Peyer's patch (tissue), 4 donors: ENCODE data around the gene NAGA. TPM values are rescaled to one million over a fixed set of nuclear protein-coding genes. Genes with fewer than 3 reads are reported as not detected.
"Not testable (repeated sequence)": the region's sequence is repeated elsewhere in the genome, so short reads cannot be mapped to it uniquely, and the experiment has no call there.

Experiments
- DNase-seq, 3 donors: peaks; one replicate each; pipeline ENCODE4 v3.0.0-alpha.2; 2017 to 2019
- H3K27ac ChIP-seq, 4 donors: fragments of 200-600 bp; sonication (generic); one replicate each; pipeline ENCODE4 v1.5.1; 2016 to 2019
- H3K27me3 ChIP-seq, 2 donors: fragments of 200-600 bp; sonication (generic); one replicate each; pipeline ENCODE4 v1.5.1; 2019
- H3K36me3 ChIP-seq, 3 donors: fragments of 200-600 bp; sonication (generic); one replicate each; pipeline ENCODE4 v1.5.1; 2016 to 2019
- H3K4me1 ChIP-seq, 4 donors: fragments of 200-600 bp; sonication (generic); one replicate each; pipeline ENCODE4 v1.5.1; 2016 to 2019
- H3K4me3 ChIP-seq, 4 donors: fragments of 200-600 bp; sonication (generic); 1 replicate in 3 of 4; 2 replicates in 1 of 4; pipeline ENCODE4 v1.5.1; 2016 to 2019; ENCODE audit warnings: mild to moderate bottlenecking in 1 of 4
- H3K9me3 ChIP-seq, 4 donors: fragments of 200-600 bp; sonication (generic); one replicate each; pipeline ENCODE4 v1.5.1; 2016 to 2019; ENCODE audit warnings: mild to moderate bottlenecking in 1 of 4
- POLR2A ChIP-seq, 2 donors: fragments of 450-650 bp; IDR thresholded peaks; one replicate each; pipeline ENCODE4 v1.5.1; 2017; ENCODE audit warnings: antibody characterized with exemption in 2 of 2, mild to moderate bottlenecking in 2 of 2, moderate library complexity in 2 of 2
- total RNA-seq, 4 donors: library from RNA; depleted of rRNA; stranded (reverse); fragments of >200 nt; gene quantifications; one replicate each; pipeline ENCODE4 v1.1.0, GENCODE V29; 2016
- TF ChIP-seq, protein P1 (sequence below), 6 experiments: fragments of 450-650 bp in 4 of 6; fragments of 200-600 bp in 2 of 6; sonication (generic) in 1 of 6; IDR thresholded peaks; one replicate each; pipeline ENCODE4 v1.5.1; 2017 to 2019; ENCODE audit warnings: antibody characterized with exemption in 6 of 6, mild to moderate bottlenecking in 3 of 6, moderate library complexity in 1 of 6

The NAGA gene
- total RNA-seq, 4 donors from 2014 or later = 31.4 to 102 (median 86.9) TPM

GRCh38 chr22:42073621-42074041, 3.0 kb upstream of the NAGA start:
- H3K9me3 ChIP-seq = no peaks in the 10 kb centered on the region
- peak overlapping the region; percentile 81 to 87 (median 86) for H3K27ac ChIP-seq
- H3K27me3 ChIP-seq = no peaks in the 10 kb centered on the region
- no peak for TF ChIP-seq POLR2A (IDR thresholded peaks at IDR 0.05)
- TF ChIP-seq, protein P1, sequence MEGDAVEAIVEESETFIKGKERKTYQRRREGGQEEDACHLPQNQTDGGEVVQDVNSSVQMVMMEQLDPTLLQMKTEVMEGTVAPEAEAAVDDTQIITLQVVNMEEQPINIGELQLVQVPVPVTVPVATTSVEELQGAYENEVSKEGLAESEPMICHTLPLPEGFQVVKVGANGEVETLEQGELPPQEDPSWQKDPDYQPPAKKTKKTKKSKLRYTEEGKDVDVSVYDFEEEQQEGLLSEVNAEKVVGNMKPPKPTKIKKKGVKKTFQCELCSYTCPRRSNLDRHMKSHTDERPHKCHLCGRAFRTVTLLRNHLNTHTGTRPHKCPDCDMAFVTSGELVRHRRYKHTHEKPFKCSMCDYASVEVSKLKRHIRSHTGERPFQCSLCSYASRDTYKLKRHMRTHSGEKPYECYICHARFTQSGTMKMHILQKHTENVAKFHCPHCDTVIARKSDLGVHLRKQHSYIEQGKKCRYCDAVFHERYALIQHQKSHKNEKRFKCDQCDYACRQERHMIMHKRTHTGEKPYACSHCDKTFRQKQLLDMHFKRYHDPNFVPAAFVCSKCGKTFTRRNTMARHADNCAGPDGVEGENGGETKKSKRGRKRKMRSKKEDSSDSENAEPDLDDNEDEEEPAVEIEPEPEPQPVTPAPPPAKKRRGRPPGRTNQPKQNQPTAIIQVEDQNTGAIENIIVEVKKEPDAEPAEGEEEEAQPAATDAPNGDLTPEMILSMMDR (IDR thresholded peaks at IDR 0.05) = no peak
- peaks cover 3 to 34% (median 14%) of the 10 kb centered on the region in 4 donors for H3K4me1 ChIP-seq
- peak in 1 of 3 donors; percentile 45 for DNase-seq
- peaks cover 0 to 7% (median 0%) of the 10 kb centered on the region in 3 donors for H3K36me3 ChIP-seq
- H3K4me3 ChIP-seq = peak overlapping the region; percentile 54 to 74 (median 64)

DNA sequence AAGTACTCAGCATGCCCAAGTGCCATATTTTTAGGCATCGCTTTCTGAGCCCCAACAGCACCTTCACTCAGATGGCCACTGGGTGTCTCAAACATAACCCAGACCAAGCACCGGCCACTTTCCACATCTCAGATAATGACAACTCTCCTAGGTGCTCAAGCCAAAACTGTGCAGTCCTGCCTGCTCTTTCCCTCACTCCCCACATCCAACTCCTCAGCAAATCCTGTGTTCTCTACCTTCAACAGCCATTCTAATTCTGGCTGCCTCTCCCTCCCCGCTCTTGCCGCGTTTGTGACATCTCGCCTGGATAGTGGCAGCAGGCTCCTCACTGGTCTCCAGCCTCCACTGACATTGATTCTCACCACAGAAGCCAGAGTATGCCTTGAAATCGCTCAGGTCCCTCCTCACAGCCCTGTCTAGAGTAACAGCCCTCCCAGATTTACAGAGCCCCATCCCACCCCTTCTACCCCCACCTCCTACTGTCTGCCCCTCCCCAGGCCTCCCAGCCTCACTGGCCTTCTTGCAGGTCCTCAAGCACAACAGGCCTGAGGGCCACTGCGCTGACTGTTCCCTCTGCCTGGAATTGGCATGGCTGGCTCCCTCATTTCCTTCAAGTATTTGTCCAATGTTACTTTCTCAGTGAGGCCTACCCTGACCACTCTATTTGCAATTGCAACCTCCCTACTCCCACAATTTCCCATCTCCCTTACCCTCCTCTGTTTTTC, 2.2 kb upstream of the NAGA start:
- no peaks in the 10 kb centered on the region for H3K9me3 ChIP-seq
- no peak overlapping the region for H3K27ac ChIP-seq
- peak in 1 of 3 donors; percentile 45 for DNase-seq
- H3K4me1 ChIP-seq = peaks cover 3 to 25% (median 13%) of the 10 kb centered on the region in 4 donors
- no peaks in the 10 kb centered on the region for H3K27me3 ChIP-seq
- peaks cover 0 to 14% (median 0%) of the 10 kb centered on the region in 3 donors for H3K36me3 ChIP-seq
- TF ChIP-seq POLR2A (IDR thresholded peaks at IDR 0.05) = no peak
- TF ChIP-seq, protein P1 (IDR thresholded peaks at IDR 0.05) = no peak
- H3K4me3 ChIP-seq = no peak overlapping the region

DNA sequence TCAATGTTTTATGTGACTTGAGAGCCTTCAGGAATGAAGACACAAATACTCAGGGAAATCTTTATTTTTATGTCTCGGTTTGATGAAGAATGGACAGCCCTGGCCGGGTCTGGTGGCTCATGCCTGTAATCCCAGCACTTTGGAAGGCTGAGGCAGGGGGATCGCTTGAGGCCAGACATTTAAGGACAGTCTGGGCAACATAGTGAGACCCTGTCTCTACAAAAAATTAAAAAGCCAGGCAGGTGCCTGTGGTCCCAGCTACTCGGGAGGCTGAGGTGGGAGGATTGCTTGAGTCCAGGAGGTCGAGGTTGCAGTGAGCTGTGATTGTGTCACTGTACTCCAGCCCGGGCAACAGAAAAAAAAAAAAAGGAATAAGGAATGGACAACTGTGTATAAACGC, 896 bp upstream of the NAGA start:
- not testable (repeated sequence) for H3K27me3 ChIP-seq, H3K9me3 ChIP-seq
- Histone ChIP-seq H3K4me1 (peaks cover 3 to 22% (median 13%) of the 10 kb centered on the region in 4 donors), H3K4me3 (peak overlapping the region in 3 of 4 donors; percentile 63 to 70 (median 69)), H3K27ac (peak overlapping the region in 3 of 4 donors; percentile 83 to 89 (median 85)), H3K36me3 (peaks cover 0 to 20% (median 0%) of the 10 kb centered on the region in 3 donors)
- DNase-seq = peak in 1 of 3 donors; percentile 36

- DNase-seq = peak in 1 of 3 donors; percentile 35
- peaks cover 3 to 22% (median 13%) of the 10 kb centered on the region in 4 donors for H3K4me1 ChIP-seq
- TF ChIP-seq, protein P1 (IDR thresholded peaks at IDR 0.05) = no peak
- TF ChIP-seq POLR2A (IDR thresholded peaks at IDR 0.05) = no peak
- no peaks in the 10 kb centered on the region for H3K27me3 ChIP-seq
- no peaks in the 10 kb centered on the region for H3K9me3 ChIP-seq
- H3K4me3 ChIP-seq = peak overlapping the region; percentile 58 to 70 (median 66)
- peaks cover 0 to 33% (median 0%) of the 10 kb centered on the region in 3 donors for H3K36me3 ChIP-seq
- peak overlapping the region; percentile 80 to 89 (median 84) for H3K27ac ChIP-seq
These were observed 653 bp downstream of the NAGA start for GRCh38 chr22:42069801-42070516.

DNA sequence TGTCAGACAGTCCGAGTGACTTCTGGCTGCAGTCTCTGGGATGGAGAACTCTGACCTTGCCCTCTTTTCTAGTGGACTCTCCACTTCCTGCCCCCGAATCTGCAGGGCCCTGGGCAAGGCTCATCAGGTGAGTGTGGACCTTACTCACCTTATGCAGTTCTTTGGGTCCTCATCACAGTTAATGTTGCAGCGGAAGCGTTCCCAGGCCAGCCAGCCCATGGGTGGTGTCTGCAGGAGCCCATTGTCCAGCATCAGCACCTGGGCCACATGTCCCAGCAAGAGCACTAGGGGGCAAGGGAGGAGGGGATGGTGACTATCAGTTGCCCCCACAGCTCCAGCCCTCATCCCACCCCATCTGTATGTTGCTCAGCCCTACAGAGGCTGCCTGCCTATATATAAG, 2.3 kb downstream of the NAGA start:
- H3K36me3 ChIP-seq = peaks cover 0 to 33% (median 0%) of the 10 kb centered on the region in 3 donors
- H3K27ac ChIP-seq = no peak overlapping the region
- no peak overlapping the region for H3K4me3 ChIP-seq
- peak in 1 of 3 donors; percentile 36 for DNase-seq
- no peaks in the 10 kb centered on the region for H3K9me3 ChIP-seq
- H3K27me3 ChIP-seq = no peaks in the 10 kb centered on the region
- TF ChIP-seq POLR2A (IDR thresholded peaks at IDR 0.05) = no peak
- TF ChIP-seq, protein P1 (IDR thresholded peaks at IDR 0.05) = no peak
- peaks cover 3 to 17% (median 11%) of the 10 kb centered on the region in 4 donors for H3K4me1 ChIP-seq
